GM19395 (cell line): Measurements from ENCODE around the gene NAGS.
"Not testable (repeated sequence)": the region's sequence is repeated elsewhere in the genome, so short reads cannot be mapped to it uniquely, and the experiment has no call there.

Source experiments
- ATAC-seq: cut with Tn5 transposase; IDR thresholded peaks from one replicate; pipeline ENCODE4 v1.9.1; 2021; ENCODE audit warnings: mild to moderate bottlenecking, moderate library complexity; ENCODE audit not compliant: unreplicated experiment

Gene NAGS, protein sequence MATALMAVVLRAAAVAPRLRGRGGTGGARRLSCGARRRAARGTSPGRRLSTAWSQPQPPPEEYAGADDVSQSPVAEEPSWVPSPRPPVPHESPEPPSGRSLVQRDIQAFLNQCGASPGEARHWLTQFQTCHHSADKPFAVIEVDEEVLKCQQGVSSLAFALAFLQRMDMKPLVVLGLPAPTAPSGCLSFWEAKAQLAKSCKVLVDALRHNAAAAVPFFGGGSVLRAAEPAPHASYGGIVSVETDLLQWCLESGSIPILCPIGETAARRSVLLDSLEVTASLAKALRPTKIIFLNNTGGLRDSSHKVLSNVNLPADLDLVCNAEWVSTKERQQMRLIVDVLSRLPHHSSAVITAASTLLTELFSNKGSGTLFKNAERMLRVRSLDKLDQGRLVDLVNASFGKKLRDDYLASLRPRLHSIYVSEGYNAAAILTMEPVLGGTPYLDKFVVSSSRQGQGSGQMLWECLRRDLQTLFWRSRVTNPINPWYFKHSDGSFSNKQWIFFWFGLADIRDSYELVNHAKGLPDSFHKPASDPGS

GRCh38 chr17:44004077-44004760 lies at the start of gene NAGS:
Gene NAGS, plus strand, starts transcription at chr17:44004622. Its CDS starts 42 bp downstream, at chr17:44004664.
- ATAC-seq, result no peak

DNA sequence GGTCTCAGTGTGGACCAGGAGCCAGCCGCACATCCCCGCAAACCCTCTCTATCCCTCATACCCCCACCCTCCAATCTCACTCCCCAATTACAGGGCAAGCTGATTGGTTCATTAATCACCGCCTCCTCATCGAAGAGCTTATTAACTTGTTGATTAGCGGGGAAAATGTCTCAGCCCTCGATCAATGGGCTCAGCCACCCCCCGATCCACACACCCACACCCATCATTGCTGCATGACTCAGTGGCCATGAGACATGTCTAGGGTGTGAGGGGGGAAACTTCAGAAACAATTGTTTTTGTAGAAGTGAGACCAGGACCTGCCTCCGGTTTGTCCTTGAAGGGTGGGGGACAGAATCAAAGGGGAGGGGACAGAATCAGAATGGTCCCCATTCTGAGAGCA lies 48.2 kb upstream of the NAGS start:
- ATAC-seq, result no peak

GRCh38 chr17:43958748-43959352 lies 45.6 kb upstream of the NAGS start:
- ATAC-seq, result no peak

DNA sequence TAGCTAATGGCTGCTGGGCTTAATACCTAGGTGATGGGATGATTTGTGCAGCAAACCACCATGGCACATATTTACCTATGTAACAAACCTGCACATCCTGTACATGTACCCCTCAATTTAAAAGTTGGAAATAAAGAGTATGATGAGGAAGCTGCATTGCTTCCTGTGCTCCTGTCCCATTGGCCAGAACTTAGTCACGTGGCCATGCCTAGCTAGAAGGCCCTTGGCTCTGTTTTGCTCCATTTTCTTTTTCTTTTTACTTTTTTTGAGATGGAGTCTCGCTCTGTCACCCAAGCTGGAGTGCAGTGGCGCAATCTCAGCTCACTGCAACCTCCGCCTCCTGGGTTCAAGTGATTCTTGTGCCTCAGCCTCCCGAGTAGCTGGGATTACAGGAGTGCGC lies 43.1 kb upstream of the NAGS start:
- not testable (repeated sequence) for ATAC-seq

GRCh38 chr17:43961954-43962353 lies 42.5 kb upstream of the NAGS start:
- no peak for ATAC-seq

GRCh38 chr17:43962479-43962878 lies 41.9 kb upstream of the NAGS start:
- no peak for ATAC-seq

DNA sequence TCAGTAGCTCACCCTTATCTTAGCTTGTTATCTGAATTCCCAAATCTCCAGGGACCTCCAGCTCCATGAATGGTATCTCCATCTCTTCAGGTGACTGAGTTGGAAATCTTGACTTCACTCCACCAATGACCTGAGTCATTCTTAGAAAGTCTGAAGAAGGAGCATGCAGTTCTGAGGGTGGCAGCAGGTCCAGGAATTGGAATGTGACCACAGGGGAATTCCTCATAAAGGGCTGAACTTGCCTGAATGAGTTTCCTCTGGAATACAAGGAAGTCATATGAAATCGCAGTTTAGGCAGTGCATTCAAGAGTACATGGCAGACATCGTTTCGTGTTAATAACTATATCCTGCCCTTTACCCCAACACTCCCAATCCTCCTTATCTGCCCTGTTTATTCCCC lies 38.1 kb upstream of the NAGS start:
- ATAC-seq, result no peak

- no peak for ATAC-seq
These were observed 37.1 kb upstream of the NAGS start for GRCh38 chr17:43967251-43967875.

- no peak for ATAC-seq
These were observed 34.1 kb upstream of the NAGS start for GRCh38 chr17:43970366-43970765.

DNA sequence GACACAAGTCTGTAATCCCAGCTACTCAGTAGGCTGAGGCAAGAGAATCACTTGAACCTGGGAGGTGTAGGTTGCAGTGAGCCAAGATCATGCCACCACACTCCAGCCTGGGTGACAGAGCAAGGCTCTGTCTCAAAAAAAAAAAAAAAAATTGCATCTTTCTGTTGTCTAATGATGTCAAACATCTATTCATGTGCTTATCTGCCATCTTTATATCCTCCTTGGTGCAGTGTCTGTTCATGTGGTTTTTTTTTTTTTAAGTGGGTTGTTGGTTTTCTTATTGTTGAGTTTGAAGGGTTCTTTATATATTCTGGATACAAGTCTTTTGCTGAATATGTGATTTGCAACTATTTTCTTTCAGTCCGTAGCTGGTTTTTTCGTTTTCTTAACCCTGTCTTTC lies 33.0 kb upstream of the NAGS start:
- not testable (repeated sequence) for ATAC-seq

DNA sequence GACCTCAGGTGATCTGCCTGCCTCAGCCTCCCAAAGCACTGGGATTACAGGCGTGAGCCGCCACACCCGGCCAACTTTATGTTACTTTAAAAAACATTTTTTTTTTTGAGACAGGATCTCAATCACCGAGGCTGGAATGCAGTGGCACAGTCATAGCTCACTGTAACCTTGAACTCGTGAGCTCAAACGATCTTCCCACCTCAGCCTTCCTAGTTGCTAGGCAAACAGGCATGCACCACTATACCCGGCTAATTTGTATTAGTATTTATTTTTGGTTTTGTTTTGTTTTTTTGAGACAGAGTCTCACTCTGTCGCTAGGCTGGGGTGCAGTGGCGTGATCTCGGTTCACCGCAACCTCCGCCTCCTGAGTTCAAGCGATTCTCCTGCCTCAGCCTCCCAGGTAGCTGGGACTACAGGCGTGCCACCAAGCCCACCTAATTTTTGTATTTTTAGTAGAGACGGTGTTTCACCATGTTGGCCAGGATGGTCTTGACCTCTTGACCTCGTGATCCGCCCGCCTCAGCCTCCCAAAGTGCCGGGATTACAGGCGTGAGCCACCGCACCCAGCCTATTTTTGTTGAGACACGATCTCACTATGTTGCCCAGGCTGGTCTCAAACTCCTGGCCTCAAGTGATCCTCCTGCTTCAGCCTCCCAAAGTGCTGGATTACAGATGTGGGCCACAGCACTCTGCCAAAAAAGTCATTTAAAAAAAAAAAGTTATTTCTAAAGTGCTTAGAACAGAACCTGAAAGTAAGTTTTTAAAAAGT lies 31.8 kb upstream of the NAGS start:
- ATAC-seq, result not testable (repeated sequence)

DNA sequence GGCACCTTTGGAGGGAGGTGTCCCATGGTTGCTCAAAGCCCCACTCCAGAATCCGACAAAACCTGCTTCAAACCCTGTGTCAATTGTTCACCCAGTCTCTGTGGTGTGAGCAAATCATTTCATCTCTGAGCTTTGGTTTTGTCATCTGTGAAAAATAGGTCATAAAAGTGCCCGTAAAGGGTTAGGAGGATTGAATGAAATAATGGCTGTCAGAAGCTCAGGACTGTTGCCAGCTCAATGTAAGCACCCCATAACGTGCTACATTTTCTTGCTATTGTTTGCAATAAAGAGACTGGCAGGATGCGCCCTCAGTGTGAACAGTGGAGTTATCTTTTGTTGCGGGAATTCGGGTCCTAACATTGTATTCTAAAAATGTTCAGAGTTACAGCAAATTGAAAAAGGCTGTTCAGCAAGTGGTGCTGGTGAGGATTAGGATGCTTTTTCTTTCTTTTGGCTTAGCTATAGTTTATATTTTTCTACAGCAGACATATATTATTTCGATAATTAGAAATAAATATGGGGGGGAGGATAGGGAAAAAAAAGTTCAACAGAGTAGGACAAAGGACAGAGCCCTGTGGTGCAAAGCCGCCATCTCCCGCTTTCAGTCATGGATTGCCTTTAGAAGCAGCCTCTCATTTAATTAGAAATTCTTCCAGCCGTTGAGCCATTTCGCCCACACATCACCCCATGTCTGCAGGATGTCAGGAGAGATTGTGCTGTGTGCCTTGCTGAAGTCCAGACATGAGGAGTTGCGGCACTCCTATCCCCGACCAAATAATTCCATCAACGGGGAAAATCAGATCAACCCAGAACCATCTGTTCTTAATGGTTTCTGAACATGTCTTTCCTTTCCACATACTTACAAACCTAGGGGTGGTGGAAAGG lies 29.8 kb upstream of the NAGS start:
- ATAC-seq, result no peak

GRCh38 chr17:43975898-43976297 lies 28.5 kb upstream of the NAGS start:
- no peak for ATAC-seq

GRCh38 chr17:43976963-43977837 lies 27.2 kb upstream of the NAGS start:
- ATAC-seq, result no peak

- no peak for ATAC-seq
These were observed 26.3 kb upstream of the NAGS start for GRCh38 chr17:43978078-43978477.

GRCh38 chr17:43979011-43979410 lies 25.4 kb upstream of the NAGS start:
- no peak for ATAC-seq

DNA sequence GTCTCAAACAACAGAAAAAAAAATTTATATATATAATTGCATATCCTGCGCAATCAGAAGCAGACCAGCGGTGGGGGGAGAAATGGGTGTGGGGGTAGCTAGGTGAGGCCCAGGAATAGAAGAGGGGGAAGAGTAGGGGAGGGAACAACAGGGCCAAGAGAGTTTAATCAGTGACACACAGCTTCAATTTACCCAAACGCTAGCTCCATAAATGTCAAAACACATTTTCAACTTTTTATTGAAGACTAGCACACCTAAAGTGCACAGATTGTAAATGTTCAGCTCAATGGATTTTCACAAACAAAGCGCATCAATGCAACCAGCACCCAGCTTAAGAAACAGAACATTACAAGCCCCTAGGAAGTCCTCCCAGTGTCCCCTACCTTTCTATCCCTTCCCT lies 24.8 kb upstream of the NAGS start:
- no peak for ATAC-seq

GRCh38 chr17:43982171-43982570 lies 22.3 kb upstream of the NAGS start:
- ATAC-seq, result no peak

GRCh38 chr17:43983196-43983514 lies 21.3 kb upstream of the NAGS start:
- ATAC-seq, result no peak
